CD4-positive, alpha-beta memory T cell (primary cell): Measurements from ENCODE around the gene MAPKAP1. TPM values are rescaled to one million over a fixed set of nuclear protein-coding genes. Genes with fewer than 3 reads are reported as not detected.
A peak's percentile ranks its signal among the peaks of the same experiment; 100 is the strongest.

ENCODE experiments used
- CTCF ChIA-PET: fragments of 350-600 bp; sonication (Branson Sonifier 250); formaldehyde crosslinking; loops from one replicate; lab custom pipeline; 2021; ENCODE audit warnings: inconsistent platforms; ENCODE audit not compliant: partially characterized antibody; lab: Charles Lee
- POLR2A ChIA-PET: fragments of 350-600 bp; sonication (Branson Sonifier 250); formaldehyde crosslinking; loops from one replicate; lab custom pipeline; 2021; ENCODE audit not compliant: partially characterized antibody; lab: Charles Lee
- DNase-seq, 5 donors: peaks; one replicate each; pipeline versions ENCODE4 v3.0.0 to v3.0.0-alpha.2; 2020 to 2022; ENCODE audit warnings: mixed read lengths in 1 of 5
- H3K27ac ChIP-seq: one replicate; pipeline ENCODE4 v1.7.0; 2013; ENCODE audit warnings: low read depth, low read length
- H3K27me3 ChIP-seq: 2 replicates; pipeline ENCODE4 v1.7.0; 2013; ENCODE audit warnings: mild to moderate bottlenecking, low read length, moderate library complexity; ENCODE audit not compliant: insufficient read depth
- H3K36me3 ChIP-seq: 2 replicates; pipeline ENCODE4 v1.7.0; 2013; ENCODE audit warnings: mild to moderate bottlenecking, low read length, moderate library complexity; ENCODE audit not compliant: insufficient read depth
- H3K4me1 ChIP-seq: 2 replicates; pipeline ENCODE4 v1.7.0; 2013; ENCODE audit warnings: mild to moderate bottlenecking, low read length, moderate library complexity; ENCODE audit not compliant: insufficient read depth
- H3K4me3 ChIP-seq, 2 donors: one replicate each; pipeline ENCODE4 v1.7.0; 2013; ENCODE audit warnings: low read length in 2 of 2, mild to moderate bottlenecking in 1 of 2
- H3K9me3 ChIP-seq, 2 donors: one replicate each; pipeline ENCODE4 v1.7.0; 2013; ENCODE audit warnings: low read length in 2 of 2, control low read depth in 1 of 2; ENCODE audit not compliant: control insufficient read depth in 1 of 2
- H3K27ac Mint-ChIP-seq, 7 donors: one replicate each; pipeline ENCODE4 v1.8.0; 2020 to 2021; ENCODE audit warnings: mixed read lengths in 7 of 7, mild to moderate bottlenecking in 6 of 7, inconsistent platforms in 3 of 7, moderate library complexity in 3 of 7
- H3K27me3 Mint-ChIP-seq, 2 donors: one replicate each; pipeline ENCODE4 v1.8.0; 2020 to 2021; ENCODE audit warnings: mixed read lengths in 2 of 2
- H3K36me3 Mint-ChIP-seq, 2 donors: one replicate each; pipeline ENCODE4 v1.8.0; 2020 to 2021; ENCODE audit warnings: mixed read lengths in 2 of 2, inconsistent platforms in 1 of 2, mild to moderate bottlenecking in 1 of 2
- H3K4me1 Mint-ChIP-seq, 4 donors: one replicate each; pipeline ENCODE4 v1.8.0; 2020 to 2021; ENCODE audit warnings: mixed read lengths in 4 of 4, mild to moderate bottlenecking in 1 of 4
- H3K4me3 Mint-ChIP-seq, 8 donors: one replicate each; pipeline ENCODE4 v1.8.0; 2020 to 2021; ENCODE audit warnings: mixed read lengths in 8 of 8, mild to moderate bottlenecking in 7 of 8, moderate library complexity in 6 of 8, inconsistent platforms in 3 of 8
- H3K9me3 Mint-ChIP-seq, 8 donors: one replicate each; pipeline ENCODE4 v1.8.0; 2020 to 2021; ENCODE audit warnings: mixed read lengths in 8 of 8, mild to moderate bottlenecking in 5 of 8, inconsistent platforms in 3 of 8, moderate library complexity in 1 of 8
- intact Hi-C: fragments of 100-400 bp; cut with micrococcal nuclease; formaldehyde crosslinking; loops from one replicate; pipeline ENCODE4 v1.15.1; 2023
- polyA plus RNA-seq, 2 donors: library from polyadenylated mRNA; unstranded; fragments of 300-500 nt; fragmentation: Illumina TruSeq; gene quantifications; one replicate each; pipeline ENCODE4 v1.2.3, GENCODE V29; 2021
- total RNA-seq, 2 experiments: library from RNA; stranded (reverse); gene quantifications; one replicate each; pipeline ENCODE4 v1.2.3, GENCODE V29; 2021

The MAPKAP1 gene
- total and polyA plus RNA-seq, 4 experiments from 2014 or later, result 51.6 to 59.1 (median 55.8) TPM

- H3K27me3 Mint-ChIP-seq, result no peaks in the 10 kb centered on the region
- H3K27ac Mint-ChIP-seq, result peak overlapping the region in 2 of 7 donors; percentile 61 to 70
- ChIA-PET CTCF (interaction anchor here (1.2 to 1.9 kb wide), 2 partner anchors 15 to 17 kb away, joined by 3 to 7 read pairs; no protein-coding TSS in a partner anchor), POLR2A (no interaction called here)
- H3K9me3 Mint-ChIP-seq, result no peaks in the 10 kb centered on the region
- peaks cover 0 to 7% (median 3%) of the 10 kb centered on the region in 4 donors for H3K4me1 Mint-ChIP-seq
- intact Hi-C loops, result no loop called here
- no peaks in the 10 kb centered on the region for H3K9me3 ChIP-seq
- H3K4me3 Mint-ChIP-seq, result no peak overlapping the region
- H3K36me3 Mint-ChIP-seq, result peaks cover 35 to 36% of the 10 kb centered on the region in 2 donors
- H3K27ac ChIP-seq, result no peak overlapping the region
- no peak overlapping the region for H3K4me3 ChIP-seq
- no peaks in the 10 kb centered on the region for H3K4me1 ChIP-seq
- peaks cover 4% of the 10 kb centered on the region for H3K36me3 ChIP-seq
- DNase-seq, result no peak
- no peaks in the 10 kb centered on the region for H3K27me3 ChIP-seq
Measured at GRCh38 chr9:125541840-125542243, 165.2 kb downstream of the MAPKAP1 start.

- Histone ChIP-seq H3K4me1 (no peaks in the 10 kb centered on the region), H3K4me3 (no peak overlapping the region), H3K36me3 (peaks cover 4% of the 10 kb centered on the region), H3K27ac (no peak overlapping the region), H3K27me3 (no peaks in the 10 kb centered on the region), H3K9me3 (no peaks in the 10 kb centered on the region)
- H3K9me3 Mint-ChIP-seq, result no peaks in the 10 kb centered on the region
- no peak for DNase-seq
- intact Hi-C loops, result no loop called here
- no peak overlapping the region for H3K4me3 Mint-ChIP-seq
- H3K27ac Mint-ChIP-seq, result no peak overlapping the region
- CTCF ChIA-PET, result interaction anchor here (0.7 kb wide), 1 partner anchor 18 kb away, joined by 3 read pairs; no protein-coding TSS in a partner anchor
- POLR2A ChIA-PET, result no interaction called here
- no peaks in the 10 kb centered on the region for H3K27me3 Mint-ChIP-seq
- peaks cover 35 to 38% of the 10 kb centered on the region in 2 donors for H3K36me3 Mint-ChIP-seq
- H3K4me1 Mint-ChIP-seq, result peaks cover 0 to 7% (median 3%) of the 10 kb centered on the region in 4 donors
Measured at GRCh38 chr9:125540497-125540896, 166.5 kb downstream of the MAPKAP1 start.

GRCh38 chr9:125538092-125538473 lies 168.9 kb downstream of the MAPKAP1 start:
- intact Hi-C loops, result no loop called here
- CTCF ChIA-PET, result interaction anchor here (0.6 to 1.0 kb wide), 2 partner anchors 21 to 110 kb away, joined by 3 read pairs; no protein-coding TSS in a partner anchor
- Histone ChIP-seq H3K9me3 (no peaks in the 10 kb centered on the region), H3K36me3 (peaks cover 4% of the 10 kb centered on the region), H3K4me3 (no peak overlapping the region), H3K27ac (no peak overlapping the region), H3K27me3 (no peaks in the 10 kb centered on the region), H3K4me1 (no peaks in the 10 kb centered on the region)
- no peak for DNase-seq
- H3K36me3 Mint-ChIP-seq, result peaks cover 35 to 36% of the 10 kb centered on the region in 2 donors
- no peak overlapping the region for H3K4me3 Mint-ChIP-seq
- no peaks in the 10 kb centered on the region for H3K9me3 Mint-ChIP-seq
- H3K27me3 Mint-ChIP-seq, result no peaks in the 10 kb centered on the region
- POLR2A ChIA-PET, result no interaction called here
- H3K27ac Mint-ChIP-seq, result no peak overlapping the region
- peaks cover 0 to 7% (median 2%) of the 10 kb centered on the region in 4 donors for H3K4me1 Mint-ChIP-seq

GRCh38 chr9:125537442-125538091 lies 169.4 kb downstream of the MAPKAP1 start:
- Mint-ChIP-seq H3K4me3 (no peak overlapping the region), H3K27ac (peak overlapping the region in 1 of 7 donors; percentile 70), H3K4me1 (peaks cover 0 to 7% (median 2%) of the 10 kb centered on the region in 4 donors), H3K9me3 (no peaks in the 10 kb centered on the region), H3K27me3 (no peaks in the 10 kb centered on the region), H3K36me3 (peaks cover 31 to 32% of the 10 kb centered on the region in 2 donors)
- Histone ChIP-seq H3K27ac (no peak overlapping the region), H3K4me1 (no peaks in the 10 kb centered on the region), H3K36me3 (peaks cover 4% of the 10 kb centered on the region), H3K27me3 (no peaks in the 10 kb centered on the region), H3K9me3 (no peaks in the 10 kb centered on the region), H3K4me3 (no peak overlapping the region)
- CTCF ChIA-PET, result no interaction called here
- POLR2A ChIA-PET, result no interaction called here
- DNase-seq, result no peak
- intact Hi-C loops, result no loop called here

- DNase-seq, result no peak
- Mint-ChIP-seq H3K27ac (no peak overlapping the region), H3K36me3 (peaks cover 24 to 25% of the 10 kb centered on the region in 2 donors), H3K4me1 (peaks cover 0 to 4% (median 2%) of the 10 kb centered on the region in 4 donors), H3K9me3 (no peaks in the 10 kb centered on the region), H3K4me3 (no peak overlapping the region), H3K27me3 (no peaks in the 10 kb centered on the region)
- intact Hi-C loops, result no loop called here
- CTCF ChIA-PET, result no interaction called here
- H3K9me3 ChIP-seq, result no peaks in the 10 kb centered on the region
- H3K4me1 ChIP-seq, result no peaks in the 10 kb centered on the region
- POLR2A ChIA-PET, result no interaction called here
- no peaks in the 10 kb centered on the region for H3K27me3 ChIP-seq
- no peaks in the 10 kb centered on the region for H3K36me3 ChIP-seq
- no peak overlapping the region for H3K4me3 ChIP-seq
- H3K27ac ChIP-seq, result no peak overlapping the region
Measured at GRCh38 chr9:125536776-125537175, 170.2 kb downstream of the MAPKAP1 start.

GRCh38 chr9:125536167-125536772 lies 170.7 kb downstream of the MAPKAP1 start:
- peaks cover 21% of the 10 kb centered on the region in 2 donors for H3K36me3 Mint-ChIP-seq
- no peaks in the 10 kb centered on the region for H3K4me1 ChIP-seq
- no peaks in the 10 kb centered on the region for H3K27me3 Mint-ChIP-seq

GRCh38 chr9:125534971-125535701 lies 171.9 kb downstream of the MAPKAP1 start:
- Histone ChIP-seq H3K4me3 (no peak overlapping the region), H3K36me3 (no peaks in the 10 kb centered on the region), H3K27me3 (no peaks in the 10 kb centered on the region), H3K9me3 (no peaks in the 10 kb centered on the region), H3K4me1 (peaks cover 9% of the 10 kb centered on the region), H3K27ac (no peak overlapping the region)
- no peak for DNase-seq
- no peaks in the 10 kb centered on the region for H3K27me3 Mint-ChIP-seq
- no peak overlapping the region for H3K27ac Mint-ChIP-seq
- ChIA-PET POLR2A (no interaction called here), CTCF (interaction anchor here (1.4 kb wide), 1 partner anchor 9 kb away, joined by 4 read pairs; no protein-coding TSS in a partner anchor)
- H3K9me3 Mint-ChIP-seq, result no peaks in the 10 kb centered on the region
- no peak overlapping the region for H3K4me3 Mint-ChIP-seq
- intact Hi-C loops, result no loop called here
- peaks cover 6 to 12% (median 10%) of the 10 kb centered on the region in 4 donors for H3K4me1 Mint-ChIP-seq
- peaks cover 11 to 12% of the 10 kb centered on the region in 2 donors for H3K36me3 Mint-ChIP-seq

More at GRCh38 chr9:125536167-125536772, 170.7 kb downstream of the MAPKAP1 start:
- DNase-seq, result no peak
- Histone ChIP-seq H3K36me3 (no peaks in the 10 kb centered on the region), H3K9me3 (no peaks in the 10 kb centered on the region), H3K27ac (no peak overlapping the region), H3K4me3 (no peak overlapping the region), H3K27me3 (no peaks in the 10 kb centered on the region)
- ChIA-PET CTCF (no interaction called here), POLR2A (no interaction called here)
- Mint-ChIP-seq H3K4me3 (no peak overlapping the region), H3K9me3 (no peaks in the 10 kb centered on the region), H3K27ac (no peak overlapping the region), H3K4me1 (peaks cover 0 to 5% (median under 1%) of the 10 kb centered on the region in 4 donors)
- intact Hi-C loops, result no loop called here
